Measurements from ENCODE around the gene CATSPERE.
A peak's percentile ranks its signal among the peaks of the same experiment; 100 is the strongest.
"Not testable (repeated sequence)": the region's sequence is repeated elsewhere in the genome, so short reads cannot be mapped to it uniquely, and the experiment has no call there.

The CATSPERE gene

DNA sequence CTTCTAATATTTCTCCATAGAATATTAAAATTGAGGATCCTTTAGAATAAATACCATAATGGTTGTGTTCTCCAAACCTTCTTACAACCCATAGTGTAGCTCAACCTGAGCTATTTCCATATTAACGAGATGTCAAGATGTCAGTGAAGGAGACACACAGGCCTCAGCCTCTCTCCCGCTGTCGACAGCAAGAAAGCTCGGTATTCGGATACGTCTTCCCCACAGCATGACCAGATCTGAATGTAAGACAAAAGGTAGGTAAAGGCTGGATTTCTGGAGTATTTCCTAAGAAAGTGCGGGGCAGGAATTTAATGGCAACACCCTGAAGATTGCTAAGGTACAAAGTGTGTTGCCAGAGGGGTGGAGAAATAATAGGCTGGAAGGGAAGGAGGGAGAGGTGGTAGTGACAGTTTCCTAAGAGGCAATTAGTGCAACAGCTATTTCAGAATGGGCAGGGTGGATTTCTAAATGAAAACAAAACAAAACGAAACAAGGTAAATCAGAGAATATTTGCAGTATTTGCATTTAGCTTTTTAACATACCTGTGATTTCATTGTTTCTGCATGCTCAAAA is 11.1 kb upstream of the CATSPERE start:
- DNase-seq (ENCODE audit: low spot score) = no peak

DNA sequence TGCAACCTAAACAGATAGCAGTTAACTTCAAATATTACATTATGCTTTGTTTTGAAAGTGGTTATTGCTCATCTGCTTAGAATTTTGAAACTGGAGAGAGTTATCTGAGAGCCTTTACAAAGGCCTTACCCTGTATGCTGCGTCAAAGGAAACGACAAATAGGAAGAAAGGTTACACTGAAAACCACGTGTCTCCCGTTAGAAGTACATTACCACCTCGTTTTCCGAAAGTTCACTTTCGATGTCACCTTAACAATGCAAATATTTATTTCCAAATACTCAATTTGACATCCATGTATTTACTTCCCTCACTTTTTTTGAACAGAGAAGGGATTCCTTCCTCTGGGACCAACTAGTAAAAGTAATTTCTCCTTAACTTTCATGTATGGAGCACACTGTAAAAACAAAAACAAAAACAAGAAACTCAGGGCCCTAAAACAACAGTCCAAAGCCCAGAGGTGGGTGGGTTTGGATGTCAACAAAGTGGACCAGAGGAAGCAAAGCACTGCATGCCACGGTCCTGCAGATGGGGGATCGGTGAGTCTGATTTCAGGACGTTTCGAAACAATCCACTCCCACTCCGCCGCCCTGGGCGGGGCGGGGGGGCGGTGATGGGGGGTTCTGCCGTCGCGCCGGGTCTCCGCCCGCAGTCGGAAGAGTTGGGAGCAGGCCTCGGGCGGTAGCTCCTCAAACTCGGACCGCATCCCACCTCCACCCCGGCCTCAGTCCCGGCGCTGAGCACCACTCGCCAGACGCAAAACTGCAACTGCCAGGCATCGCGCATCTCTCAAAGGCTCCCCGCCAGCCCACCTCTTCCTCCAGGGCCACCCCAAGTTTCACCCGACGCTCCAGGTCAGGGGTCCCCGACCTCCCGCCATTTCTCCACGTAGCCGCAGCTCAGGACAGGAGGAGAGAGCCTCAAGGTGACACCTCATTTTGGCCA is 10.2 kb upstream of the CATSPERE start:
- DNase-seq (ENCODE audit: low spot score) = peak; percentile 36

DNA sequence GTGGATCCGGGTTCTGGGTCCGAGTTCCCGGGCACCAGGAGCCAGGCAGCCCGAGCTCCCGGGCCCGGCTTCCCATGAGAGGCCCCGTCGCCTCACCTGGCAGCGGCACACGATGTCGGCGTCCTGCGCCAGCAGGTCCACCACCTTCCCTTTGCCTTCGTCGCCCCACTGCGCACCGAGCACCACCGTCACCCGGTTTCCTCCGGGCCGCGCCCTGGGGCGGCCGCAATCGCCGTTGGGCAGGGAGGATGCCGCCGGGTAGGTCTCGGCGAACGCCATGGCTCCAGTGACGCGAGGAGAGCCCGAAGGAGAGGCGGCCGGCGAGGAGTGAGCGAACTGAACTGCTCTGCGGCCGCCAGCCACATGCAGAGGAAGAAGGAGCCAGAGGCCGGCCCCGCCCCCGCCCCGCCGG is 9.5 kb upstream of the CATSPERE start, which contains the start of gene ADSS2:
ADSS2 (minus strand) TSS at position 371 of the 412 bp plus-strand sequence; CDS start at position 279, 92 bp downstream.
- DNase-seq (ENCODE audit: low spot score) = no peak

DNA sequence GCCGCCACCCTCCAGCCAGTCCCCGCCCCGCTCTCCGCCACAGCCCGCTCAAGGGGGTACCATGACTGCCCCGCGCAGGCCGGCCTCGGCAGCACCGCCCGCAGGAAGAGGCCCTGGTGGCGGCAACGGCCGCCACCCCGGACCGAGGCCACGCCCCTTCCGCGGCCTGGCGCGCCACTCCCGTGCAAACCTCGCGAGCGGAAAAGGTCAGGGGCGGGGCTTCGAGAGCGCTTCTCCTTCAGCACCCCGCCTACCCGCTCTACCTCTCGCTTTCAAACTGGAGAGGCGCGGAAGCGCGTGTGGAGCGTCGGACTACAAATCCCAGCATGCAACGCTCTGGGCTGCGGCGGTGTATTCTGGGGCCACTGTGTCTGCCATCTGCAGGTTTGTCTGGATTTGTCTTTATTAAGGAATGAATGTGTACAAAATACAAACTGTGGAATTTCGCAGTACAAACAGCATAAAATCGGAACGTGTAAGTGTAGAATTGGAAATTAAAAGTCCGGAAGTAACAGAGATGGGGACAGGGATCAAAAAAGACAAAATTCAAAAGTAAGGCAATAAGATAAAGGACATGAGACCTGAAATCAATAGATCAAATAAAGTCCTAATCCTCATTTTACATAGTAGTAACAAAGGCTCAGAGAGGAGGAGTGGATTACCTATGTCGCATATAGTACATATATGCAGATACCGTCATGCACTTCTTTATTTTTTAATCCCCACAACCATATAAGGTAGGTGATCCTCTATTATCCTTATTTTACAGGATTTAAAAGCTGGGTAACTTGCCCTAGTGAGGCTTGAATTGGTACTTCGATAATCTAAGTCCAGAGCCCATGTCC is 8.9 kb upstream of the CATSPERE start:
- peak; percentile 100 for DNase-seq (ENCODE audit: low spot score)

DNA sequence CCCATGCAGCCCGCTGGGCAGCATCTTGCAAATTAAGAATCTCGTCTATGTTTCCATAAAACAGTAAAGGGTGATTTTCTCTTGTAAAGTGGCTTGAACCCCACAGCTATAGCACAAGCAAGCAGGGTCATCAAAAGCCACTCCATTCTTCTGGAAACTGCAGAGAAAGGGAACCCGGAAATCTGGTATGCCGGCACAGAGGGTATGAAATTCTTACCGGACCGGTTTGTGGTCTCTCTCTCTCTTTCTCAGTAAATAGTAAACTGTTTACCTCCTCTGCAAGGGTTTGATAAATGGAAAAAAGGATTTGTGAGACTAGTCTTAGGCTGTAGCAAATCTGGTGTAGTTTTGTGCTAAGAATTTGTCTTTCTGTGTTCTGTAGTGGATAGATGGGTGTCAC is 6.7 kb upstream of the CATSPERE start:
- no peak for DNase-seq (ENCODE audit: low spot score)

DNA sequence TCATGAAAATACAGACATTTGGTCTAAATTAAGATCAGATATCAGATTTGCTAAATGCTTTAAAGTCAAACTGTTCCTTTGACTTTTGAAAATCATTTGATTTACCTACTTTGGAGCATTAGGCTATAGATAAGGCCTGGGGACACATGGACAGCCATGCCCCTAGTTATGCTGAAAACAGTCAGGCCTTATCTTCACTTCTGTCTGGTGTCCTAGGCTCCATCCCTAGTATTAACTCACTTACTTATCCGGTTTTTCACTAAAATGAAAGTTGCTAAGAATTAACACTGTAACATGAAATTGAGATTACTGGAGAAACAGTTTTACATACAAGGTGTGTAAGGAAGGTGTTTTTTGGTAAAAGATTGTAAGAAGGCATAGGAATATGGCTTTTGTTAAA is 4.5 kb upstream of the CATSPERE start:
- no peak for DNase-seq (ENCODE audit: low spot score)

DNA sequence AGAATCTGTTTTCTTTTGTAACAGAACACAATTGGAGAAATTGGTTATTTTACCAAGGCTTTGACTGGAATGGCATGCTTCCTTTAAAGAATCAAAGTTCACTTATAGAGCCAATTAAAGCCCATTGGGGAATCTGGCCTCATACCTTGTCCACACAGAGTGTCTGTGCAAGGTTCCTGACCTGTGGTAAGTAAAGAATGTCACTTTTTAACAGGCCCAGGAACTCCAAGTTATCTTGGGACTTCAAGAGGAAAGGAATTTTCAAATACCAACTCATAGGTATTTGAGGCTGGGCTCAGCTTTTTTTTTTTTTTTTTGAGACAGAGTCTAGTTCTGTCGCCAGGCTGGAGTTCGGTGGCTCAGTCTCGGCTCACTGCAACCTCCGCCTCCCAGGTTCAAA is 2.3 kb upstream of the CATSPERE start:
- no peak for DNase-seq (ENCODE audit: low spot score)

DNA sequence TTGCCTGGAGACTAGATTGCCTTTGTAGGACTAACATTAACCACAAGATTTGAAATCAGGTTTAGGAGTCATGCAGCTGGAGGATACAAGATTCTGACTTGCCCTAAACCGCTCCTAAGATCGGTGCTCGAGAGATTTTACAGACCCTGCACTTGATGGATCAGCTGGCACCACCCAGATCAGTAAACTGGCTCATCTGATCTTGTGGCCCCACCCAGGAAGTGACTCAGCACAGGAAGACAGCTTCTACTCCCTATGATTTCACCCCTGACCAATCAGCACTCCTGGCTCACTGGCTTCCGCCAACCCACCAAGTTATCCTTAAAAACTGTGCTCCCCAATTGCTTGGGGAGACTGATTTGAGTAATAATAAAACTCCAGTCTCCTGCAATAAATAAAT is 876 bp upstream of the CATSPERE start:
- peak; percentile 34 for DNase-seq (ENCODE audit: low spot score)

DNA sequence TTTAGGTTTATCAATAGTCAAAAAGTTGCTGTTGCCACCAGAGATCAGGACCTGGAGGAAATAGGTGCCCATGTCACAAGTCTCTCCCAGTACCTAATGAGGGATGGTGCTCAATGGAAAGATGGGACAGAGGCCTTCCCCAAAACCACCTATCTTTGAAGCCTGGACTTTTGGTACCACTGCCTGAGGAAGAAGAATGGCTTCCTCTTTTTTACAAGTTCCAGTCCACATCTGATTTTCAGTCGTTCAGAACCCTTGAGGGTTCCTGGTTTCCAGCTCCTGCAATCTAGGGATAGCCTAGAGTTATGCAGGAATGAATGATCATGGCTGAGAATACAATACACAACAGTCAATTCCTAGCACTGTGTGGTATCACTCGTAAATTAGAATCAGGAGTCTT is 5.7 kb downstream of the CATSPERE start:
- no peak for DNase-seq (ENCODE audit: low spot score)

DNA sequence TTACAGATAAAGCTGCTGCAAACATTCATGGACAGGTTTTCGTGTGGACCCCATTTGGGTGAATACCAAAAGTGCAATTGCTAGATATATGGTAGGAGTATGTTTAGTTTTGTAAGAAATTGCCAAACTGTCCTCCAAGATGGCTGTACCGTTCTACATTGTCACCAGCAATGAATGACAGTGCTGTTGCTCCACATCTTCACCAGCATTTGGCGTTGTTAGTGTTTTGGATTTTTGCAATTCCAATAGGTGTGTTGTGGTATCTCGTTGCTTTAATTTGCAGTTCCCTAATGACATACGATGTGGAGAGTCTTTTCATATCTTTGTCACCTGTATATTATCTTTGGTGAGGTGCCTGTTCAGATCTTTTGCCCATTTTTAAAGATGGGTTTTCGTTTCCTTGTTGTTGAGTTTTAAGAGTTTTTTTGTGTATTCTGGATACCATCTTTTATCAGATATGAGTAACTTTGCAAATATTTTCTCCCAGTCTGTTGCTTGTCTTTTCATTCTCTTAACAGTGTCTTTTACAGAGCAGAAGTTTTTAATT is 12.1 kb downstream of the CATSPERE start:
- DNase-seq (ENCODE audit: low spot score) = no peak

DNA sequence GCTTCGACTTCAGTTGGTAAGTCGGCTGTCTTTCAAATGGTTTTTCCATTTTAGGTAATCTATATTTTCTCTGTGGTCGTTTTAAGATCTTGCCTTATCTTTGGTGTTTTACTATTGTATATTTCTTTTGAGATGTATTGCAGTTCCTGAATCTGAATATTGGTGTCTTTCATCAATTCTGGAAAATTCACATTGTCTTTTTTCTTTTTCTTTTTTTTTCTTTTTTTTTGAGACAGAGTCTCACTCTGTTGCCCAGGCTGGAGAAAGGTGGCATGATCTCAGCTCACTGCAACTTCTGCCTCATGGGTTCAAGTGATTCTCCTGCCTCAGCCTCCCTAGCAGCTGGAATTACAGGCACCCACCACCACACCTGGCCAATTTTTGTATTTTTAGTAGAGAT is 23.9 kb downstream of the CATSPERE start:
- DNase-seq (ENCODE audit: low spot score) = not testable (repeated sequence)

DNA sequence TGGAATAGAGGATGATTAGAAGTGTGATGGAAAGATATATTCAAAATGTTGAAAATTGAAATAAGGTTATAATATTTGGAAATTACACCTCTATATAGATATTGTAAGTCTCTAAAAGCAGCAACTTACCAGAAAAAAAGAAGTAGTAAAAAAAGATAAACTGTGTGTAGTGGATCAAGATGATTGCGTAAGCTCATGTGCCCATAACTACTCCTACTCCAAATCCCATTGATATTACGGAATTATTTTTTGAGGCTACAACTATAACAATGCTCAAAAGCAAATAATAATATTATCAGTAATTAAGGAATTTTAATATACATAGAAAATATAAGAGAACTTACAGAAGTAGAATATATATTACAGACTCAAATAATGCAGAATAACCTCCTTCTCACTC is 33.6 kb downstream of the CATSPERE start:
- no peak for DNase-seq (ENCODE audit: low spot score)

DNA sequence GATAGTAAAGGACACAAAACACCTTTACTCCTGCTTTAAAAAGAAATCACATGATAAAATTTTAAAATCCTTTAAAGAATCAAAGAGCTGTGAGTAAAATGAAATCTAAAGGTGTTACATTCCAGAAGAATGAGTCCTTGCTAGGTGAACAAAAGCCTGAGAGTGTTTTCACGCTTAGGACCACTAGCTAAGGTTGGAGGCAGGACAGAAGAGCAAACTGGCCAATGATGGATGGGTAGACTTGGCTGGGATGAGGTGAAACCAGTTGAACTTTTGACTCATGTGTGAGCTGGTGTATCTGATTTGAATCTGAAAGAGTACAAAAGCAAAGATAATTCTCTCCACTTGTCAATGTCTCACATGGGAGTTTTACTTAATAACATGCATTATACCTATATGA is 35.1 kb downstream of the CATSPERE start:
- no peak for DNase-seq (ENCODE audit: low spot score)

DNA sequence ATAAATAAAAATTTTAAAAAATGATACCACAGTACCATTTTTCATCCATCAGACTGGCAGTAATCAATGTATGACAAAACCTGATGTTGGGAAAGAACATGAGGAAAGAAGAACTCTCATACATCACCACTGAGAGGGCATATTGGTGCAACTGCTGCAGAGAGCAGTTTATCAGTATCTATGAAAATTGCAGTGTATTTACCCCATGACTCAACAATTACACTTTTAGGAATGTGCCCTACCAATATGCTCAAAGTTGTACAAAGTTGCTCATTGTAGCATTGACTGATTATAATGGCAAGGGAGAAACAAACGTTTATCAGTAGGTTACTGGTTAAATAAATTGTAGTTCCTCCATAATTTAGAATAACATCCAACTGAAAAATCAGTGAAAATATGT is 36.7 kb downstream of the CATSPERE start:
- no peak for DNase-seq (ENCODE audit: low spot score)

DNA sequence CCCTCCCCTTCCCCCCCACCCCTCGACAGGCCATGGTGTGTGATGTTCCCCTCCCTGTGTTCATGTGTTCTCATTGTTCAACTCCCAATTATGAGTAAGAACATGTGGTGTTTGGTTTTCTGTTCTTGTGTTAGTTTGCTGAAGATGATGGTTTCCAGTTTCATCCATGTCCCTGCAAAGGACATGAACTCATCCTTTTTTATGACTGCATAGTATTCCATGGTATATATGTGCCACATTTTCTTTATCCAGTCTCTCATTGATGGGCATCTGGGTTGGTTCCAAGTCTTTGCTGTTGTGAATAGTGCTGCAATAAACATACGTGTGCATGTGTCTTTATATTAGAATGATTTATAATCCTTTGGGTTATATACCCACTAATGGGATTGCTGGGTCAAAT is 38.4 kb downstream of the CATSPERE start:
- not testable (repeated sequence) for DNase-seq (ENCODE audit: low spot score)

DNA sequence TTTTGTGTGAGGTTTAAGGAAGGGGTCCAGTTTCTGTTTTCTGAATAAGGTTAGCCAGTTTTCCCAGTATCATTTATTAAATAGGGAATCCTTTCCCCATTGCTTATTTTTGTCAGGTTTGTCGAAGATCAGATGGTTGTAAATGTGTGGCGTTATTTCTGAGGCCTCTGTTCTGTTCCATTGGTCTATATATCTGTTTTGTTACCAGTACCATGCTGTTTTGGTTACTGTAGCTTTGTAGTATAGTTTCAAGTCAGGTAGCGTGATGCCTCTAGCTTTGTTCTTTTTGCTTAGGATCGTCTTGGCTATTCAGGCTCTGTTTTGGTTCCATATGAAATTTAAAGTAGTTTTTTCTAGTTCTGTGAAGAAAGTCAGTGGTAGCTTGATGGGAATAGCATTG is 39.4 kb downstream of the CATSPERE start:
- DNase-seq (ENCODE audit: low spot score) = not testable (repeated sequence)

DNA sequence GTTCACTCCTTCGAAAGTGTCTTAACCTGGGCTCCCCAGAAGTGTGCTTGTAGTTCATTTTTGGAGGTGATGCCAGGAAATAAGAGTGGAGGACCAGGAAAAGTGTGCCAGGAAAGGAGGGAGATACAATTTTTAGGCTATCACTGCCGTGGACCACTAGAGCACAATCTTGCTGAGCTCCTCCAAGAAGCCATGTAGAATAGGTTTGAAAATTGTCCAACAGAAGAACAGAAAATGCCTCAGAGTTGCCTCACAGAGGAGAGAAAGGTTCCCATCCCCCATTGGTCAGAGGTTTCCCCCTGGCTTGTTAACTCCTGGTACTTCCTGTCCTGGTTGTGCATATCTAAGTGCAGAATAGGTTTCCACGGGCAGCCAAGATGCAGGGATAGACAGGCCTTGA is 41.6 kb downstream of the CATSPERE start:
- no peak for DNase-seq (ENCODE audit: low spot score)

DNA sequence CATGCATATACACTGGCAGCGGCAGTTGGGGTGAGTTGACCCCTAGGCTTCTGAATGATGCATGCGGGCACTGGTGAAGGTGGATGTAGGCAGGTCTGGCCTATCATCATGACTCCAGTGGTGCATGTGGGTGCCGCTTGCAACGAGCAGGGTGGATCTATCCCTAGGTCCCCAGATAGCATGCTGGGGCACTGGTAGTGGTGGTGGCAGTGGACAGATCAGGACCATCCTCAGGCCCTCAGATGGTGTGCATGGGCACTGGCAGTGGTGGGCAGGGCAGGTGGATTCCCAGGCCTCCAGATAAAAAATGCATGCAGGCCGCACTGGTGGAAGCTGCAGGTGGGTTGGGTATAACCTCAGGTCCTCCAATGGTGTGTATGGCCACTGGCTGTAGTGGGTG is 52.4 kb downstream of the CATSPERE start:
- DNase-seq (ENCODE audit: low spot score) = no peak

DNA sequence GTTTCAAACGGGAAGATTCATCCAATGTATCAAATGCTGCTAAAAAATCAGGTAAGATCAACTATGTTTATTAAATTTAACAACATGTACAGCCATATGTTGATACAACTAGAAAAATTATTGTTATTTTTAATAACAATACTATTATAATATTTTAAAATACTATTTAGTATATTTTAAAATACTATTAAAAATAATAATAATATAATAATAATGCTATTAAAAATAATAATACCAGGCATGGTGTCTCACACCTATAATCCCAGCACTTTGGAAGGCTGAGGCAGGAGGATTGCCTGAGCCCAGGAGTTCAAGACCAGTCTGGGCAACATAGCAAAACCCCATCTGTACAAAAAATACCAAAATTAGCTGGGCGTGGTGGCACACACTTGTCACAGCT is 54.6 kb downstream of the CATSPERE start:
- DNase-seq (ENCODE audit: low spot score) = no peak

DNA sequence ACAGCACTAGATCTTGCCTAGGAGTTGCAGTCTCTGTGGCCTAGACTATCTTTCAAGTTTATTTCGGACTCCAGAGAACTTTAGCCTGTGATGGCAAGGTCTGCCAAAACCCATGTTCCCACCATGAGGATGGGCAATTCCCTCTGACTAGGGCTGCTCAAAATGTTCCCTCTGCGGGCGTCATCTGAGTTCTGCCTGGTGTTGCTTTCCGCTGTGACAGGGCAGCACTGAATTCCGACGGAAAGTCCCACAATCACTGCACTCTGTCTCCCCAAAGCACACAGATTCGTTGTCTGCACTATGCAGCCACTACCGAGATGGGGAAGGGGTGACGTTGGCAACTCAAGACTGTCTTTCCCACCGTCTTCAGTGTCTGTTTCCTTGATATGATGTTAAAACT is 75.2 kb downstream of the CATSPERE start:
- DNase-seq (ENCODE audit: low spot score) = no peak

DNA sequence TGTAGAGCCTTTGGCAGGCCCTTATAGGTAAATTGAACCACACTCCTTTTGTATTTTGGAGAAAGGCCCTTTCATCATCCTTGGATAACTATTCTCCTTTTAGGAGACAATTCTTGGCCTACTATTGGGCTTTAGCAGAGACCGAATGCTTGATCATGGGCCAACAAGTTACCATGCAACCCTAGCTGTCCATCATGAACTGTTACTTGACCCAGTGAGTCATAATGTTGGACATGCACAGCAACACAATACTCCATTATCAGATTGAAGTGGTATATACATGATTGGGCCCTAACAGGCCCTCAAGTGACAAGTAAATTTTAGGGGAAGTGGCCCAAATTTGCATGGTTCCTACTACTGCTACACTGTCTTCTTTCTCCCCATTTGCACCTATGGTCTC is 84.4 kb downstream of the CATSPERE start:
- no peak for DNase-seq (ENCODE audit: low spot score)

DNA sequence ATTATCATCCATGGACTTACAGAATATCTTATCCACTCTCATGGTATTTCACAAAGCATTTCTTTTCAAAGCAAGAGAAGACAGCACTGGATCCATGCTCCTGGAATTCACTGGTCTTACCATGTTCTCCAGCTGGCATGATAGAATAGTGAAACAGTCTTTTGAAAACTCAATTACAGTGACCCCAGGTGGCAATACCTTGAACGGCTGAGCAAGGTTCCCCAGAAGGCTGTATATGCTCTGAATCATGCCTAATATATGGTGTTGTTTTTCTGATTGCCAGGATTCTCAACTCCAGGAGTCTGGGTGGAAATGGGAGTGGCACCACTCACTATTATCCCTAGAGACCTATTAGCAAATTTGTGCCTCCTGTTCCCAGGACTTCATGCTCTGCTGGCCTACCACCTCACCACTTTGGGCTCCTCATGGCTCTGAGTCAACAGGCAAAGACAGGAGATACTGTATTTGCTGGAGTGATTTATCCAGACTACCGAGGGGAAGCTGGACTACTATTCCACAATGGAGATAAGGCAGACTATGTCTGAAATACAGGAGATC is 87.6 kb downstream of the CATSPERE start:
- no peak for DNase-seq (ENCODE audit: low spot score)

Measured in hematopoietic multipotent progenitor cell treated with erythropoietin and hydrocortisone succinate and interleukin-3 and kit ligand, for 15 days (in vitro differentiated cells).